Measurements from ENCODE around the gene PORCN.

DNA sequence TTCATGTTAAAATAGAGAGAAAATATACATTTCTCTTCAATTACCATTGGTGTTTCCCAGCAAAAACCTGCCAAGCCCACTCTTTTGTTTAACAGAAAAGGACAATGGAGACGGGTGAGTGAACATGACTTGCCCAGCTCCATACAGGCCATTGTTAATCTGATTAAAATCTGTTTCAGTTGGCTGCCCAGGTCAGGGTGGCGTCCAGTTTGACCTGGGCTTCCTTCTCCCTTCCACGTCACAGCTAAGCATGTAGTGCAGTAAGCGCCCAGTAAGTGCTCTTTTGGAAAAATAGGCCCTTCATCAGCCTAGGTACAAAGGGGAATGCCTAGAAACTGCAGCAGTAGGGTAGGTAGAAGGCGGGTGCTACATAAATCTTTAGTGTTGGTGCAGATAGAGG is 1.5 kb upstream of the PORCN start:
- no peak for TF ChIP-seq POLR2AphosphoS5 (IDR thresholded peaks at IDR 0.05; ENCODE audit: low read depth, low read length)
- TF ChIP-seq, protein P1, sequence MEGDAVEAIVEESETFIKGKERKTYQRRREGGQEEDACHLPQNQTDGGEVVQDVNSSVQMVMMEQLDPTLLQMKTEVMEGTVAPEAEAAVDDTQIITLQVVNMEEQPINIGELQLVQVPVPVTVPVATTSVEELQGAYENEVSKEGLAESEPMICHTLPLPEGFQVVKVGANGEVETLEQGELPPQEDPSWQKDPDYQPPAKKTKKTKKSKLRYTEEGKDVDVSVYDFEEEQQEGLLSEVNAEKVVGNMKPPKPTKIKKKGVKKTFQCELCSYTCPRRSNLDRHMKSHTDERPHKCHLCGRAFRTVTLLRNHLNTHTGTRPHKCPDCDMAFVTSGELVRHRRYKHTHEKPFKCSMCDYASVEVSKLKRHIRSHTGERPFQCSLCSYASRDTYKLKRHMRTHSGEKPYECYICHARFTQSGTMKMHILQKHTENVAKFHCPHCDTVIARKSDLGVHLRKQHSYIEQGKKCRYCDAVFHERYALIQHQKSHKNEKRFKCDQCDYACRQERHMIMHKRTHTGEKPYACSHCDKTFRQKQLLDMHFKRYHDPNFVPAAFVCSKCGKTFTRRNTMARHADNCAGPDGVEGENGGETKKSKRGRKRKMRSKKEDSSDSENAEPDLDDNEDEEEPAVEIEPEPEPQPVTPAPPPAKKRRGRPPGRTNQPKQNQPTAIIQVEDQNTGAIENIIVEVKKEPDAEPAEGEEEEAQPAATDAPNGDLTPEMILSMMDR (IDR thresholded peaks at IDR 0.05 in 2 of 3, conservative IDR thresholded peaks at IDR 0.05 in 1 of 3; ENCODE audit: borderline replicate concordance in 1 of 3, insufficient read depth in 1 of 3, low read depth in 2 of 3, low read length in 2 of 3) = no peak
- TF ChIP-seq EZH2 (IDR thresholded peaks at IDR 0.05) = no peak
- TF ChIP-seq, protein P2, sequence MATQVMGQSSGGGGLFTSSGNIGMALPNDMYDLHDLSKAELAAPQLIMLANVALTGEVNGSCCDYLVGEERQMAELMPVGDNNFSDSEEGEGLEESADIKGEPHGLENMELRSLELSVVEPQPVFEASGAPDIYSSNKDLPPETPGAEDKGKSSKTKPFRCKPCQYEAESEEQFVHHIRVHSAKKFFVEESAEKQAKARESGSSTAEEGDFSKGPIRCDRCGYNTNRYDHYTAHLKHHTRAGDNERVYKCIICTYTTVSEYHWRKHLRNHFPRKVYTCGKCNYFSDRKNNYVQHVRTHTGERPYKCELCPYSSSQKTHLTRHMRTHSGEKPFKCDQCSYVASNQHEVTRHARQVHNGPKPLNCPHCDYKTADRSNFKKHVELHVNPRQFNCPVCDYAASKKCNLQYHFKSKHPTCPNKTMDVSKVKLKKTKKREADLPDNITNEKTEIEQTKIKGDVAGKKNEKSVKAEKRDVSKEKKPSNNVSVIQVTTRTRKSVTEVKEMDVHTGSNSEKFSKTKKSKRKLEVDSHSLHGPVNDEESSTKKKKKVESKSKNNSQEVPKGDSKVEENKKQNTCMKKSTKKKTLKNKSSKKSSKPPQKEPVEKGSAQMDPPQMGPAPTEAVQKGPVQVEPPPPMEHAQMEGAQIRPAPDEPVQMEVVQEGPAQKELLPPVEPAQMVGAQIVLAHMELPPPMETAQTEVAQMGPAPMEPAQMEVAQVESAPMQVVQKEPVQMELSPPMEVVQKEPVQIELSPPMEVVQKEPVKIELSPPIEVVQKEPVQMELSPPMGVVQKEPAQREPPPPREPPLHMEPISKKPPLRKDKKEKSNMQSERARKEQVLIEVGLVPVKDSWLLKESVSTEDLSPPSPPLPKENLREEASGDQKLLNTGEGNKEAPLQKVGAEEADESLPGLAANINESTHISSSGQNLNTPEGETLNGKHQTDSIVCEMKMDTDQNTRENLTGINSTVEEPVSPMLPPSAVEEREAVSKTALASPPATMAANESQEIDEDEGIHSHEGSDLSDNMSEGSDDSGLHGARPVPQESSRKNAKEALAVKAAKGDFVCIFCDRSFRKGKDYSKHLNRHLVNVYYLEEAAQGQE (IDR thresholded peaks at IDR 0.05; ENCODE audit: low read depth) = no peak
- no peak for TF ChIP-seq FOSL1 (IDR thresholded peaks at IDR 0.05; ENCODE audit: low read depth)
- no peak for TF ChIP-seq POLR2A (IDR thresholded peaks at IDR 0.05; ENCODE audit: borderline replicate concordance, extremely low read depth, insufficient read depth, insufficient read length)
- no peak for TF ChIP-seq MAX (IDR thresholded peaks at IDR 0.05)
- TF ChIP-seq ELF1 (IDR thresholded peaks at IDR 0.05; ENCODE audit: borderline replicate concordance, low read depth) = no peak
- no peak for TF ChIP-seq SIN3A (IDR thresholded peaks at IDR 0.05; ENCODE audit: low read depth)
- no peak for TF ChIP-seq CEBPB (IDR thresholded peaks at IDR 0.05; ENCODE audit: low read depth)
- TF ChIP-seq EGR1 (IDR thresholded peaks at IDR 0.05; ENCODE audit: low read depth) = no peak
- no peak for TF ChIP-seq ZFX (IDR thresholded peaks at IDR 0.05)
